Testis (tissue), 2 donors: ENCODE results near the gene PLA2G4F.

ENCODE experiments used
- POLR2A ChIP-seq: fragments of 450-650 bp; IDR thresholded peaks from one replicate; pipeline ENCODE4 v1.6.1; 2017; ENCODE audit warnings: antibody characterized with exemption, mild to moderate bottlenecking, moderate library complexity
- TF ChIP-seq, protein P1 (sequence below), 3 experiments: fragments of 450-650 bp in 2 of 3; fragments of 200-600 bp in 1 of 3; sonication (generic) in 1 of 3; IDR thresholded peaks; one replicate each; pipeline ENCODE4 v1.5.1; 2016 to 2019; ENCODE audit warnings: antibody characterized with exemption in 3 of 3, mild to moderate bottlenecking in 2 of 3, moderate library complexity in 1 of 3

GRCh38 chr15:42175671-42176070 is 19.2 kb upstream of the PLA2G4F start:
- TF ChIP-seq, protein P1, sequence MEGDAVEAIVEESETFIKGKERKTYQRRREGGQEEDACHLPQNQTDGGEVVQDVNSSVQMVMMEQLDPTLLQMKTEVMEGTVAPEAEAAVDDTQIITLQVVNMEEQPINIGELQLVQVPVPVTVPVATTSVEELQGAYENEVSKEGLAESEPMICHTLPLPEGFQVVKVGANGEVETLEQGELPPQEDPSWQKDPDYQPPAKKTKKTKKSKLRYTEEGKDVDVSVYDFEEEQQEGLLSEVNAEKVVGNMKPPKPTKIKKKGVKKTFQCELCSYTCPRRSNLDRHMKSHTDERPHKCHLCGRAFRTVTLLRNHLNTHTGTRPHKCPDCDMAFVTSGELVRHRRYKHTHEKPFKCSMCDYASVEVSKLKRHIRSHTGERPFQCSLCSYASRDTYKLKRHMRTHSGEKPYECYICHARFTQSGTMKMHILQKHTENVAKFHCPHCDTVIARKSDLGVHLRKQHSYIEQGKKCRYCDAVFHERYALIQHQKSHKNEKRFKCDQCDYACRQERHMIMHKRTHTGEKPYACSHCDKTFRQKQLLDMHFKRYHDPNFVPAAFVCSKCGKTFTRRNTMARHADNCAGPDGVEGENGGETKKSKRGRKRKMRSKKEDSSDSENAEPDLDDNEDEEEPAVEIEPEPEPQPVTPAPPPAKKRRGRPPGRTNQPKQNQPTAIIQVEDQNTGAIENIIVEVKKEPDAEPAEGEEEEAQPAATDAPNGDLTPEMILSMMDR (IDR thresholded peaks at IDR 0.05): no peak
- TF ChIP-seq POLR2A: no peak
